HUES6 (cell line): ENCODE measurements around the gene NEGR1.

Source experiments
- H3K27ac ChIP-seq: 2 replicates; pipeline ENCODE4 v1.7.0; 2013; ENCODE audit warnings: low read depth, mild to moderate bottlenecking, low read length, inconsistent platforms
- H3K27me3 ChIP-seq: 2 replicates; pipeline ENCODE4 v1.6.1; 2013; ENCODE audit warnings: low read length; ENCODE audit not compliant: control insufficient read depth, insufficient read depth
- H3K36me3 ChIP-seq: 2 replicates; pipeline ENCODE4 v1.6.1; 2013; ENCODE audit warnings: low read length; ENCODE audit not compliant: control insufficient read depth, insufficient read depth
- H3K4me1 ChIP-seq: 2 replicates; pipeline ENCODE4 v1.6.1; 2013; ENCODE audit warnings: low read length; ENCODE audit not compliant: control insufficient read depth, insufficient read depth
- H3K4me3 ChIP-seq: 2 replicates; pipeline ENCODE4 v1.5.1; 2013; ENCODE audit warnings: low read depth, low read length
- H3K9ac ChIP-seq: one replicate; pipeline ENCODE4 v1.6.1; 2013; ENCODE audit warnings: mild to moderate bottlenecking, low read length
- H3K9me3 ChIP-seq: 2 replicates; pipeline ENCODE4 v1.6.1; 2013; ENCODE audit warnings: low read depth, low read length; ENCODE audit not compliant: control insufficient read depth, insufficient read depth

The NEGR1 gene

GRCh38 chr1:72086394-72086793 is 195.9 kb downstream of the NEGR1 start:
- Histone ChIP-seq H3K9me3 (no peaks in the 10 kb centered on the region), H3K27ac (no peak overlapping the region), H3K36me3 (no peaks in the 10 kb centered on the region), H3K4me3 (no peak overlapping the region), H3K9ac (no peak overlapping the region), H3K27me3 (no peaks in the 10 kb centered on the region), H3K4me1 (no peaks in the 10 kb centered on the region)

- Histone ChIP-seq H3K4me3 (no peak overlapping the region), H3K9ac (no peak overlapping the region), H3K9me3 (no peaks in the 10 kb centered on the region), H3K4me1 (no peaks in the 10 kb centered on the region), H3K27ac (no peak overlapping the region), H3K27me3 (no peaks in the 10 kb centered on the region), H3K36me3 (no peaks in the 10 kb centered on the region)
These were observed 206.9 kb downstream of the NEGR1 start for GRCh38 chr1:72075425-72075824.

- H3K36me3 ChIP-seq: no peaks in the 10 kb centered on the region
- no peak overlapping the region for H3K4me3 ChIP-seq
- H3K27me3 ChIP-seq: no peaks in the 10 kb centered on the region
- H3K27ac ChIP-seq: no peak overlapping the region
- no peaks in the 10 kb centered on the region for H3K4me1 ChIP-seq
- no peaks in the 10 kb centered on the region for H3K9me3 ChIP-seq
- H3K9ac ChIP-seq: no peak overlapping the region
These were observed 215.9 kb downstream of the NEGR1 start for GRCh38 chr1:72066431-72066830.

GRCh38 chr1:72064196-72065075 is 217.9 kb downstream of the NEGR1 start:
- Histone ChIP-seq H3K4me3 (no peak overlapping the region), H3K4me1 (no peaks in the 10 kb centered on the region), H3K36me3 (no peaks in the 10 kb centered on the region), H3K9me3 (no peaks in the 10 kb centered on the region), H3K9ac (no peak overlapping the region), H3K27ac (no peak overlapping the region), H3K27me3 (no peaks in the 10 kb centered on the region)

GRCh38 chr1:72063364-72064044 is 218.8 kb downstream of the NEGR1 start:
- H3K36me3 ChIP-seq: no peaks in the 10 kb centered on the region
- H3K9me3 ChIP-seq: no peaks in the 10 kb centered on the region
- H3K4me1 ChIP-seq: no peaks in the 10 kb centered on the region
- H3K4me3 ChIP-seq: no peak overlapping the region
- H3K27ac ChIP-seq: no peak overlapping the region
- H3K9ac ChIP-seq: no peak overlapping the region
- H3K27me3 ChIP-seq: no peaks in the 10 kb centered on the region

- Histone ChIP-seq H3K27ac (no peak overlapping the region), H3K9me3 (no peaks in the 10 kb centered on the region), H3K36me3 (no peaks in the 10 kb centered on the region), H3K27me3 (no peaks in the 10 kb centered on the region), H3K4me3 (no peak overlapping the region), H3K4me1 (no peaks in the 10 kb centered on the region), H3K9ac (no peak overlapping the region)
These were observed 219.8 kb downstream of the NEGR1 start for GRCh38 chr1:72062584-72062983.

- no peak overlapping the region for H3K27ac ChIP-seq
- no peaks in the 10 kb centered on the region for H3K36me3 ChIP-seq
- no peak overlapping the region for H3K9ac ChIP-seq
- no peaks in the 10 kb centered on the region for H3K27me3 ChIP-seq
- no peaks in the 10 kb centered on the region for H3K9me3 ChIP-seq
- no peak overlapping the region for H3K4me3 ChIP-seq
- no peaks in the 10 kb centered on the region for H3K4me1 ChIP-seq
These were observed 221.7 kb downstream of the NEGR1 start for GRCh38 chr1:72060466-72061245.

- Histone ChIP-seq H3K4me3 (no peak overlapping the region), H3K4me1 (no peaks in the 10 kb centered on the region), H3K36me3 (no peaks in the 10 kb centered on the region), H3K9me3 (no peaks in the 10 kb centered on the region), H3K27ac (no peak overlapping the region), H3K27me3 (no peaks in the 10 kb centered on the region), H3K9ac (no peak overlapping the region)
These were observed 225.8 kb downstream of the NEGR1 start for GRCh38 chr1:72056516-72056915.

- Histone ChIP-seq H3K36me3 (no peaks in the 10 kb centered on the region), H3K9me3 (no peaks in the 10 kb centered on the region), H3K4me3 (no peak overlapping the region), H3K4me1 (no peaks in the 10 kb centered on the region), H3K9ac (no peak overlapping the region), H3K27me3 (no peaks in the 10 kb centered on the region), H3K27ac (no peak overlapping the region)
These were observed 230.8 kb downstream of the NEGR1 start for GRCh38 chr1:72051538-72051937.

GRCh38 chr1:72050551-72050950 is 231.8 kb downstream of the NEGR1 start:
- H3K27me3 ChIP-seq: no peaks in the 10 kb centered on the region
- no peaks in the 10 kb centered on the region for H3K36me3 ChIP-seq
- H3K9me3 ChIP-seq: no peaks in the 10 kb centered on the region
- no peak overlapping the region for H3K4me3 ChIP-seq
- H3K9ac ChIP-seq: no peak overlapping the region
- no peaks in the 10 kb centered on the region for H3K4me1 ChIP-seq
- H3K27ac ChIP-seq: no peak overlapping the region
